Karpas-422 (cell line): ENCODE data around the gene KRT6A. TPM values are rescaled to one million over a fixed set of nuclear protein-coding genes. Genes with fewer than 3 reads are reported as not detected.
"Not testable (repeated sequence)": the region's sequence is repeated elsewhere in the genome, so short reads cannot be mapped to it uniquely, and the experiment has no call there.

ENCODE experiments used
- DNase-seq: peaks from one replicate; pipeline ENCODE4 v3.0.0-alpha.2; 2015
- H2AFZ ChIP-seq: fragments of 200-600 bp; sonication (generic); 2 replicates; pipeline ENCODE4 v1.6.1; 2014; ENCODE audit warnings: antibody characterized with exemption, low read length, mixed read lengths
- H3K27ac ChIP-seq: fragments of 200-600 bp; sonication (generic); 2 replicates; pipeline ENCODE4 v1.5.1; 2014; ENCODE audit warnings: mild to moderate bottlenecking, low read length, moderate library complexity
- H3K27me3 ChIP-seq: fragments of 200-600 bp; sonication (generic); 2 replicates; pipeline ENCODE4 v1.6.1; 2014; ENCODE audit warnings: low read length, mixed read lengths
- H3K36me3 ChIP-seq: fragments of 200-600 bp; sonication (generic); 2 replicates; pipeline ENCODE4 v1.6.1; 2014; ENCODE audit warnings: low read length, mixed read lengths; ENCODE audit not compliant: insufficient read depth
- H3K4me1 ChIP-seq: fragments of 200-600 bp; sonication (generic); 2 replicates; pipeline ENCODE4 v1.6.1; 2014; ENCODE audit warnings: mild to moderate bottlenecking, low read length, mixed read lengths
- H3K4me2 ChIP-seq: fragments of 200-600 bp; sonication (generic); 2 replicates; pipeline ENCODE4 v1.6.1; 2014; ENCODE audit warnings: low read length, low read depth, mild to moderate bottlenecking; ENCODE audit not compliant: poor library complexity, severe bottlenecking
- H3K4me3 ChIP-seq: fragments of 200-600 bp; sonication (generic); 2 replicates; pipeline ENCODE4 v1.5.1; 2014; ENCODE audit warnings: mild to moderate bottlenecking, antibody characterized with exemption, low read length, mixed read lengths
- H3K79me2 ChIP-seq: fragments of 200-600 bp; sonication (generic); 2 replicates; pipeline ENCODE4 v1.6.1; 2014; ENCODE audit warnings: mild to moderate bottlenecking, low read length, mixed read lengths
- H3K9ac ChIP-seq: fragments of 200-600 bp; sonication (generic); 2 replicates; pipeline ENCODE4 v1.6.0; 2014; ENCODE audit warnings: low read length
- H3K9me2 ChIP-seq: fragments of 200-600 bp; sonication (generic), shearing (Covaris generic); replicated peaks from 2 replicates; pipeline ENCODE4 v1.6.0; 2014; ENCODE audit warnings: mild to moderate bottlenecking, low read length, moderate library complexity; ENCODE audit not compliant: insufficient read depth
- H3K9me3 ChIP-seq: fragments of 300-700, 200-600 bp; sonication (generic); 2 replicates; pipeline ENCODE4 v1.6.1; 2014; ENCODE audit warnings: low read length, mixed read lengths
- H4K20me1 ChIP-seq: fragments of 200-600 bp; sonication (generic); 2 replicates; pipeline ENCODE4 v1.6.1; 2014; ENCODE audit warnings: mild to moderate bottlenecking, antibody characterized with exemption, low read length, low read depth; ENCODE audit not compliant: insufficient read depth
- total RNA-seq: library from RNA; depleted of rRNA; stranded (reverse); fragments of >200 nt; shearing (Covaris generic); gene quantifications from 2 replicates; pipeline ENCODE4 v1.2.3, GENCODE V29; 2014; ENCODE audit warnings: low replicate concordance

KRT6A gene
- total RNA-seq, 1 experiment from 2014 or later: not detected

GRCh38 chr12:52495389-52495788, 2.3 kb upstream of the KRT6A start:
- Histone ChIP-seq H3K4me1 (peaks cover 21% of the 10 kb centered on the region), H3K9ac (no peak overlapping the region), H3K36me3 (no peaks in the 10 kb centered on the region), H3K9me2 (no peaks in the 10 kb centered on the region), H3K9me3 (no peaks in the 10 kb centered on the region), H3K4me3 (no peak overlapping the region), H2AFZ (no peak overlapping the region), H3K27me3 (no peaks in the 10 kb centered on the region), H3K4me2 (no peak overlapping the region), H3K79me2 (no peaks in the 10 kb centered on the region), H3K27ac (no peak overlapping the region), H4K20me1 (no peaks in the 10 kb centered on the region)
- DNase-seq: no peak

GRCh38 chr12:52494518-52494917, 1.5 kb upstream of the KRT6A start:
- H3K9me2 ChIP-seq: no peaks in the 10 kb centered on the region
- no peaks in the 10 kb centered on the region for H3K27me3 ChIP-seq
- H3K79me2 ChIP-seq: no peaks in the 10 kb centered on the region
- H3K4me1 ChIP-seq: peaks cover 21% of the 10 kb centered on the region
- no peak overlapping the region for H3K4me2 ChIP-seq
- H3K9ac ChIP-seq: no peak overlapping the region
- DNase-seq: no peak
- no peaks in the 10 kb centered on the region for H4K20me1 ChIP-seq
- H3K36me3 ChIP-seq: no peaks in the 10 kb centered on the region
- H2AFZ ChIP-seq: no peak overlapping the region
- no peak overlapping the region for H3K27ac ChIP-seq
- H3K9me3 ChIP-seq: no peaks in the 10 kb centered on the region
- no peak overlapping the region for H3K4me3 ChIP-seq

GRCh38 chr12:52494100-52494499, 1.0 kb upstream of the KRT6A start:
- no peaks in the 10 kb centered on the region for H3K79me2 ChIP-seq
- H3K4me2 ChIP-seq: no peak overlapping the region
- no peak overlapping the region for H3K27ac ChIP-seq
- no peak overlapping the region for H2AFZ ChIP-seq
- H3K27me3 ChIP-seq: no peaks in the 10 kb centered on the region
- no peak for DNase-seq
- H4K20me1 ChIP-seq: no peaks in the 10 kb centered on the region
- H3K9me2 ChIP-seq: no peaks in the 10 kb centered on the region
- no peak overlapping the region for H3K4me3 ChIP-seq
- H3K36me3 ChIP-seq: no peaks in the 10 kb centered on the region
- H3K9ac ChIP-seq: no peak overlapping the region
- H3K4me1 ChIP-seq: peaks cover 21% of the 10 kb centered on the region
- no peaks in the 10 kb centered on the region for H3K9me3 ChIP-seq

GRCh38 chr12:52492405-52492804, 652 bp downstream of the KRT6A start:
- not testable (repeated sequence) for H3K27ac ChIP-seq, H3K27me3 ChIP-seq, H3K9ac ChIP-seq, H3K4me3 ChIP-seq, H3K79me2 ChIP-seq, H2AFZ ChIP-seq, H4K20me1 ChIP-seq, H3K4me2 ChIP-seq, H3K9me3 ChIP-seq, H3K36me3 ChIP-seq, DNase-seq, H3K9me2 ChIP-seq
- peaks cover 21% of the 10 kb centered on the region for H3K4me1 ChIP-seq

DNA sequence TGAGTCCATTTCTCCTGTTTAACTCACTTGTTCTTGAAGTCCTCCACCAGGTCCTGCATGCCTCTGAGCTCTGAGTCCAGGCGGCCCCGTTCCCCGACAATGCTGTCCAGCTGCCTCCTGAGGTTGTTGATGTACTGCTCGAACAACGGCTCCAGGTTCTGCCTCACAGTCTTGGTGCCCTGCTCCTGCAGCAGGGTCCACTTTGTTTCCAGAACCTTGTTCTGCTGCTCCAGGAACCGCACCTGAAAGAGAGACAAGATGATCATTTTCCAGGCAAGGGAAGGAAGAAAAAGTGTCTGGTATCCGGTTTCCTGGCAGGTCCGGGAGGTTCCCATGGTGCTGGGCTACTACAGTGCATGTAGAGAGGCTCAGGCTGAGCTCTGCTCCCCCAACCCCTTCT, 1.6 kb downstream of the KRT6A start:
- H4K20me1 ChIP-seq: not testable (repeated sequence)

GRCh38 chr12:52488736-52489135, 4.3 kb downstream of the KRT6A start:
- Histone ChIP-seq H3K27me3 (no peaks in the 10 kb centered on the region), H3K9me3 (peaks cover 8% of the 10 kb centered on the region; the same call in 1 of the 2 replicates)

More for the DNA sequence above, 1.6 kb downstream of the KRT6A start:
- H3K79me2 ChIP-seq, H3K36me3 ChIP-seq, H2AFZ ChIP-seq, H3K9me3 ChIP-seq, H3K27me3 ChIP-seq, H3K4me2 ChIP-seq, H3K9ac ChIP-seq, H3K4me3 ChIP-seq, DNase-seq, H3K27ac ChIP-seq, H3K9me2 ChIP-seq: not testable (repeated sequence)
- H3K4me1 ChIP-seq: peaks cover 15% of the 10 kb centered on the region

DNA sequence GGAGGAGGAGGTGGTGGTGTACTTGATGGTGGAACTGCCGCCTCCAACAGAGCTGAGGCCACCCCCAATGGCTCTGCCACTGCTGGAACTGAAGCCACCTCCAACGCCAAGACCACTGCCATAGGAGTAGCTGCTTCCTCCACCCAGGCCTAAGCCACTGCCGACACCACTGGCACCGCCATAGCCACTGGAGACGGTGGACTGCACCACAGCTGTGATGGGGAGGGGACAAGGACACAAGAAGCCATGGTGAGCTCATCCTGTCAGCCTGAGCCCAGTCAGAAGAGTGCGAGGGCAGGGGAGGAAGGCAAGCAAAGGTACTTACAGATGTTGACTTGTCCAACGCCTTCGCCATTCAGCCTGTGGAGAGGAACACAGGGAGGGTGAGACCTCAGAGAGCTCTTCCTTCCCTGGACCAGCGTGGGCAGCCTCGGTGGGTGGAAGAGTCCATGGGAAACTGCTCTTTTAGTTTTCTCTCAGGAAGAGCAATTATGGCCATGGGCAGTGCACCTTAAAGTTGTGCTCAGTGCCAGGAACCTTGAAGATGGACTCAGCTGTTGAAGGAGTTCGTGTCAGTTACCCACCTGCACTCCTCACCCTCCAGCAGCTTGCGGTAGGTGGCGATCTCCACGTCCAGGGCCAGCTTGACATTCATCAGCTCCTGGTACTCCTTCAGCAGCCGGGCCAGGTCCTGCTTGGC, 5.2 kb downstream of the KRT6A start:
- not testable (repeated sequence) for H3K27me3 ChIP-seq, H3K4me1 ChIP-seq, H3K4me2 ChIP-seq, H2AFZ ChIP-seq, H3K36me3 ChIP-seq, H3K9me3 ChIP-seq, H3K9ac ChIP-seq, H3K9me2 ChIP-seq, H3K79me2 ChIP-seq, H3K4me3 ChIP-seq, H4K20me1 ChIP-seq, H3K27ac ChIP-seq, DNase-seq

More at GRCh38 chr12:52488736-52489135, 4.3 kb downstream of the KRT6A start:
- Histone ChIP-seq H3K9ac (no peak overlapping the region), H3K4me3 (no peak overlapping the region), H3K4me1 (no peaks in the 10 kb centered on the region), H4K20me1 (no peaks in the 10 kb centered on the region), H3K79me2 (no peaks in the 10 kb centered on the region), H3K9me2 (no peaks in the 10 kb centered on the region), H3K4me2 (no peak overlapping the region), H2AFZ (no peak overlapping the region), H3K36me3 (no peaks in the 10 kb centered on the region), H3K27ac (no peak overlapping the region)
- DNase-seq: no peak

DNA sequence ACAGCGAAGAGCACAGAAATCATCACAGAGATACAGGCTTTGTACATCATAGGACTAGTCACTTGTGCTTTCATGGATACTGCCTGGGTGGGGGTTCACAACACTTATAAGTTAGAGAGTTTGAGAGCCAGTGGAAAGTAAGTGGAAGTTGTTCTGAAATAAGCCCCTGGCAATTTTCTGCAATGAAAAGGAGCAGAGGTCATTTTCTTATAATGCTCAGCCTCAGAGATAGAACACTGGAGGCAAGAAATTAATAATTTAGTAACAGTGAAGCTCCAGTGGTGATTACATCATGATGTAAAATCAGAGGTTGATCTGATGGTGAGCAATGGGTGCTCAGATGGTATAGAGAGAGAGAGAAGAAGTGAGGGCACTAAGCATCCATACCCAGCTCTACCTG, 5.8 kb downstream of the KRT6A start:
- Histone ChIP-seq H3K4me1 (no peaks in the 10 kb centered on the region), H3K4me3 (no peak overlapping the region), H3K36me3 (no peaks in the 10 kb centered on the region), H2AFZ (no peak overlapping the region), H3K9ac (no peak overlapping the region), H3K27ac (no peak overlapping the region), H3K9me2 (no peaks in the 10 kb centered on the region), H3K9me3 (peaks cover 8% of the 10 kb centered on the region; the same call in 1 of the 2 replicates), H3K79me2 (no peaks in the 10 kb centered on the region), H3K4me2 (no peak overlapping the region), H3K27me3 (no peaks in the 10 kb centered on the region), H4K20me1 (no peaks in the 10 kb centered on the region)
- no peak for DNase-seq
